ENCODE measurements around the gene MACROD2.

Gene MACROD2

DNA sequence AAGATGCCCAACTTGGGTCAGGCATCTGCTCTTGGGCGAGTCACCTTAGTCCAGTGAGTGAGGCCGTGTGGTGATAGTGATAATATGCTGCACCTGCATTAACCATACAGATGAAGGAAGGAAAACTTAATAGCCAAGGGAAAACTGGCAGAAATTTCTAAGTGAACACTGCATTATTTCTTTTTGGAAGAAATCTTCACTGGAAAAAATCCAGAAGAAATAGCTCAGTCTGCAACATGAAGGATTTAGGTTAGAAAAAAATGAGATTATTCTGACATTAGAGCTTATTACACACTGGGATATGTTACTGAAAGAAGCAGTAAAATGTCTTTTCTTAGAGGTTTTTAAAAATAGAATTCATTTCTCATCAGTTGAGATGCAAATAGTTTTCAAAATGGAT lies 1630.7 kb downstream of the MACROD2 start:
- DNase-seq: no peak

DNA sequence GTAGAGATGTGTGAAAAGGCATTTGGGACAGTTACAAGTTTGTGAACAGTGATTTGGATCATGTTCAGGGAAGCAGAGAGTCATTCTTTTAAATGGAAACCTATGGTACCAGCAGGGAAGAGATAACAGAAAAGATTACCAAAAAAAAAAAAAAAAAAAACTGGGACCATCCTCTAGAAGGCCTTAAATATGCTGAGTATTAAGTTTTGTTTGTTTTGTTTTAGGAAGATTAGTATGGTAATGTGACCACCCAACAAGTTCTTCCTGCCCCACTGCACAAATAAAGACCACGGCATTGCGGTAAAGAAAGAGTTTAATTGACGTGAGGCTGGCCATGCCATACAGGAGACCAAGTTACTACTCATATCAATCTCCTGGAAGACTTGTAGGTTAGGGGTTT lies 1631.8 kb downstream of the MACROD2 start:
- DNase-seq: no peak

DNA sequence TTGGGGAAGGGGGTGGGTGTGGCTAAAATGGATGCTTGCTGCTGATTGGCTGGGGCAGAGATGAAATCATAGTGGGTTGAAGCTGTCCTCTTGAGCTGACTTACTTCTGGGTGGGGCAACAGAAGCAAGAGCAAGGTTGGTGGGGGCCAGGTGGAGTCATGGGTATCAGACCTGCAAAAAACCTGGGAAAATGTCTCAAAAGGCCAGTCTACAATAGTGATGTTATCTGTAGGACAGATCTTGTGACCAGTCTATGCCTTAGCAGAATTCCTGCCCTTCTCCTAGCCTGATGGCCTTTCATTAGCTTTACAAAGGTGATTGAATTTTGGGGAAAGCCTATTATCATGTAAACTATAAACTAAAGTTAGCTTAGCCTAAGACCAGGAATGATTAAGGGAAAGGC lies 1632.2 kb downstream of the MACROD2 start:
- no peak for DNase-seq

DNA sequence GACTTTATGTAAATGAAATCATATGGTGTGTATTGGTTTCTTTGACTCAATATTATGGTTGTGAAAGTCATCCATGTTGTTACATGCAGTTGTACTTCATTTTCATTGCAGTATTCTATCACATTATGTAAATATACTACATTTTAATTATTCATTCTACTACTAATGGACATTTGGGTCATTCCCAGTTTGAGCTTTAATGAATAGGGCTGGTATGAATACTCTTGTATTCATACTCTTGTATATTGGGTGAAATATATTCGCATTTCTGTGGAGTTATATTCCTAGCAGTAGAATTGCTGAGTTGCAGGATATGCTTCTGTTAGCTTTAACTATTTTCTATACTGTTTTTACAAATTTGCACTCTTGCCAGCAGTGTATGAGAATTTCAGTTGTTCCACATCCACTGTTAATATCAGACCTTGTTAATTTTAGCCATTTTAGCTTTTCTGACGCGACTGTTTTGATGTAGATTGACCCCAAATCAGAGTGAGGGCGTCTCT lies 1633.6 kb downstream of the MACROD2 start:
- DNase-seq: no peak

DNA sequence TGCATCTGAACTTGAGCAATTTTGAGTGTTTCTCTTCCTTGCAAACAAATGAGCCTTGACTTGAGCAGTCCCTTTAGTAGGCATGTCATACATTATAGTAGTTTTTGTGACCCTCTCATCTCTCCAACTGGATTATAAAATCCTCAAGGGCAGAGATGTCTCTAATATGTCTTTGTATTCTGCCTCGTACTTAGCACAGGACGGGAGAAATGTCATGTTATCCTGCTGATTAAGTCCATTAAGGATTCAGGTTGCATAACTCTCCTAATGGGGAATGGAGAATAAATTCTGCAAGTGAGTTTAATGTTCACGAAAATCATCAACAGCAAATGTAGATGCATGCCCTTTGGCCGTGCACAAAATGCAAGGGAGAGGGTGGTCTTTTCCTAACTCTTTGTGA lies 1635.0 kb downstream of the MACROD2 start:
- no peak for DNase-seq

DNA sequence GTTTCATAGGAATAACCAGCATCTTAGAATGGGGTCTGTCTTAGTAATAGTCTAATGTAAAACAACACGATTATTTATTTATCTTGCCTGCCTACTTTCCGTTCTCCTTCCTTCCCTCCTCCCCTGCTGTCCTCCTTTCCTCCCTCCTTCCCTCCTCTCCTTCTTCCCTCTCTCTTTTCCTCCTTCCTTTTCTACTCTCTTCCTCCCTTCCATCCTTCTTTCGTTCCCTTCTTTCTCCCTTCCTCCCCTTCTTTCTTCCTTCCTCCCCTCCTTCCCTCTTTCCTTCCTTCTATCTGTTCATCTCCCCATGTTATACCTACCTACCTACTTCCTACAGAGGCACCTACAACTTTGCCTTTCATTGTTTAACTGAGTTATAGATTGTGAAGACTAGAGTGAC lies 1637.4 kb downstream of the MACROD2 start:
- DNase-seq: no peak

DNA sequence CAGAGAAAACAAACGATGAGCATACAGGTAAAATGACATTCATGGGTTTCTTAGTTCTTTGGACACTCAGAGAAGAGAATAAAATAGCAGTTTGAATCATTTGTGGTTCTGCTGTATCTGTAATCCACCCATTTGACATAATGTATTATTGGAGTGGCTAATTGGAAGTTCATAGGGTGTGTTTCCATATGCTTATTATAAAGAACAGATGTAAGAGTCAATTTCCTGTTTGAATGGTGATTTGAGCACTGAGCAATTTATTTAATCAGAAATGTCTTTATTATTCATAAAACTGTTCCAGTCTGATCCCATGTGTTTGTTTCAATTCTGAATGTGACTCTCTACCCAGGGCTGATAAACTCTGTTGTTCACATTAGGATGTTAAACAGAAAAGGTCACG lies 1638.8 kb downstream of the MACROD2 start:
- DNase-seq: no peak

DNA sequence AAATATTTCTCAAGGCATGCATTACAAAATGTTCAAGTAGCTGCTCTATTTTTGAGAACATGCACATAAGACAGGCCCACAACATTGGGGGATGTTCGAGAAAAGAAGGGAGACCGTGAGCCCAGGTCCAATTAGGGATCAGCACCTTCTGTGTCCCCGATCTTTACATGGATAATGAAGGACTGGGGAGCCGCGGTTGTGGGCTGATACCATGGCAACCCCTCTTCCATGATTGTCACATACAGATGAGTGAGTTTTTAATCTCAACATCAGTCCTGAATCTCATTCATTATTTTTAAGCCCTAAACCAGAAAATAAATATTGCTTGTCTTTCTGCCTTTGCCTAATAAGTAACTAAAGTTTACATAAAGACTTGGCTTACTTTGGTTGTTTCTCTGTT lies 1642.2 kb downstream of the MACROD2 start:
- no peak for DNase-seq

DNA sequence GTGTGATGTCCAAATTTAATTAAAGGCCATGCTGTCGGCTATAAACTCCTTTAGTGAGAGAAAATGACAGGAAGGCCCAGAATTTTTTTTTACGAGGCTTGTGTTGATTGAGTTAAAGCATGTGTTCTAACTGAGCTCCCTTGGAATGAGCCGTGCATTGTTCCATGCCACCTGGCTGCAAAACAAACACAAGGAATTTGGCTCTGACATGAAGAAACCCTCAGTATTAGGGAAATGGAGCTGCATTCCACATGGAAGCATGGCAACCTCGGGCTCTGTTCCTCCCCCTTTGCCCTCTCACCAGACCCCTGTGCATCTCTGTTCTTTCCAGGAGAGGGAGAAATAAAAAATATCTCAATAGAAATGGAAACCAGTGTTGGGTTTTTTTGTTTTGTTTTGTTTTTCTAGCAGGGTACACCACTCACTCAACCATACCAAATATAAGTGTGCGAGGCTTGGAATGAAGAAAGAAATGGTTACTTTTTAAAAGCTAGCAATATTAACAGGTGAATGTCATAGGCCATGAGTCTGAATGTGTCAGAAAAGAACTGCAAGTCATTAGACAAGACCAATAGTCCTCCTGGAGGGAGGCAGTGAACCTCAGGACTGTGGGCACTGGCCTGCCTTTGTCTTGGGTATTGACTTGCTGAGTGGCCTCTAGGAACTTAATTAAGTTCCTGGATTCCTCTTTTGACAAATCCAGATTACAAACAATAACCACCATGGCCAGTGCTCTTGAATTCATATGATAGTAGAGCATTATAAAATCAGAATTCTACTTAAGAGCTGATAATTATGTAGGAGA lies 1642.8 kb downstream of the MACROD2 start:
- no peak for DNase-seq

DNA sequence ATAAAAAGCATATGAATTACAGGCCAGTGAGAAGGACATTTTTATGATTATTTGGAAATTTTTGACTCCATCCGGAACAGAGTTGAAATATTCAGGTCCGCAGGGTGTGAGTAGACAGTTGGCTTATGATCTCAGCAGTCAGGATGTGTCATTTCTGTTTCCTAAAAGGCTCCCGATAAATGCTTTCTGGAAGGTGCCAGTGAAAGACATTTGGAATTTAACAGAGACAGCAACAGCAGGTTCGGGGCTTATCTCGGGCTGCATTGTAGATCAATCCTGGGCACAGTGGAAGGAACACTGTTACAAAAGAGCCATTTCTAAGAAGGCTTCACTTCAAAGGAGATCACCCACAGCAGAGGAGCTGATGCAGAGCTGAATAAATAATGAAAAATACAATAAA lies 1643.5 kb downstream of the MACROD2 start:
- no peak for DNase-seq

DNA sequence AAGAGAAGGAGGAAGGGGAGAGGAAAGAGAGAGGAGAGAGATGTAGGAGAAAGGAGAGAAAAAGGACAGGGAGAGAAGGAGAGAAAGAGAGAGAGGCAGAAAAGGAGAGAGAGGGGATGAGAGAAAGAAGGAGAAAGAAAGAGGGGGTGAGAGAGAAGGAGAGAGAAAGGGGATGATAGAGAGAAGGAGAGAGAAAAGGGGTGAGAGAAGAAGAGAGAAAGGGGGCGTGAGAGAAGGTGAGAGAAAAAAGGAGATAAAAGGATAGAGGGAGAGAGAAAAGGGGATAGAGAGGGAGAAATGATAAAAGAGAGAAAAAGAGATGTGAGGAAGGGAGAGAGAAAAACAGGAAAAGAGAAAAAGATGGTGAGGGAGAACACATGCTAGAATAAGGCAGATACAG lies 1644.5 kb downstream of the MACROD2 start:
- DNase-seq: no peak

DNA sequence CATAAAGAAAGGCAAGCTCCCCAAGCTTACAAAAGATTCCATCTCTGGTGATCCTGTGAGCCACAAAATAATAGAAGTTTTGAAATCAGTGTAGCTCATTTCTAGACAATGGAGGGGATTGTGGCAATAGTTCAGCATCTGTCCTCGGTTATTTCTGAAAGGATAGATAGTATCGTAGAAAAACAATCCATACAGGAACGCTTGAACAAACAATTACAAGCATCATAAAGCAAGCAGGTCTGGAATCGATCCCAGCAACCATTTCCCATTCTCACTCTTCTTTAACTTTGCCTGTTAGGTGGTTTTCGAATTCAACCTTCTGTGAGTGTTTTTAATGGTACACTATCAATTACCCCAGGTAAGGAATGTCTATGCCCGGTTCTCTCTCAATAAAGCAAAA lies 1646.8 kb downstream of the MACROD2 start:
- no peak for DNase-seq

DNA sequence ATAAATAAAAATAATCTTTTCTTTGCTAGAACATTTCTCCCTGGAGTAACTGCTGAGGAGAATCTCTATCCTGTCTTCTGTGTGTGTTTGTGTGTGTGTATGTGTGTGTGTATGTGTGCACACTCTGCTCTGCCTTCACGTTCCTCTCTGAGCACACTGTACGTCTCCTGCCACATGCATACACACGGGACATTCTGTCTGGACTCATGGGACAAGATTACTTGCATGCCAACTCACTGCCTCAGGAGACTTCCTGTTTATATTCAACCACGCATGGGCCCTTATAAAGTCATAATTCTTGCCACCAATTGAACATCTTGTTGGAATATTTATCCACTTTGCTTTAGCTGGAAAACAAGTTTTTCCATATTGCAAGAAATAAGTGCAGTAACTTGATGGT lies 1647.4 kb downstream of the MACROD2 start:
- DNase-seq: no peak

DNA sequence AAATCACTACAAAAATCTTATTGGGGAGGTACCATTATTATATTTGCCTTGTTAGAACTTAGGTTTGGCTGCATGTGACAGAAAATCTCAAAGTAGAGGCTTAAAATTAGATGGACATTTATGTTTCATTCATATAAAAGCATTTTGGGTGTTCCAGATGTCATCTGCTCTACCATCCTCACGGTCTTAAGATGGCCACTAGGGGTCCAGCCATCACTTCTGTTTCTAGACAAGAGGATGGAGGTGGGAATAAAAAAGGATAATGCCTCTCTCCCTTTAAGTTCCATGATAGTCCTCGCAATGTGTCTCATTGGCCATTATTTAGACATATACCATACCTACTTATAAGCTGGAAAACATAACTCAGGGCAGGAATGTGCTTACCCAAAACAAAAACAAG lies 1648.4 kb downstream of the MACROD2 start:
- no peak for DNase-seq

DNA sequence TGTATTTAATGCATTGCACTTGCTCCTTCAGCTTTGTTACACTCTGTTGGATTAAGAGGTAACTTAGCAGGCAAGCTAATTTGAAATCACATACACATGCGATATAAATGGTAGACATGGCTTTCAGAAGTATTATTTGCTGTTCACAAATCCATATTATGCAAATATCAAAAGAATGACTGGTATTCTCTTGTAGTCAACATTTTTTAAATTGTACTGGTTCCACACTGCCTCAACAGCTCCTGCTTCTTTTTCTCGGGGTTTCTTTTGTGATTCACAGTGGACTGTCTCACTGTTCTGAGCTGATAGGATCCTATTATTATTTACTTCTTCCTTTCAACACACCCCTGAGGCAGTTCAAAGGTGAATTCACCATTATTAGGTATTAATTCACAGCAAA lies 1650.5 kb downstream of the MACROD2 start:
- DNase-seq: no peak

DNA sequence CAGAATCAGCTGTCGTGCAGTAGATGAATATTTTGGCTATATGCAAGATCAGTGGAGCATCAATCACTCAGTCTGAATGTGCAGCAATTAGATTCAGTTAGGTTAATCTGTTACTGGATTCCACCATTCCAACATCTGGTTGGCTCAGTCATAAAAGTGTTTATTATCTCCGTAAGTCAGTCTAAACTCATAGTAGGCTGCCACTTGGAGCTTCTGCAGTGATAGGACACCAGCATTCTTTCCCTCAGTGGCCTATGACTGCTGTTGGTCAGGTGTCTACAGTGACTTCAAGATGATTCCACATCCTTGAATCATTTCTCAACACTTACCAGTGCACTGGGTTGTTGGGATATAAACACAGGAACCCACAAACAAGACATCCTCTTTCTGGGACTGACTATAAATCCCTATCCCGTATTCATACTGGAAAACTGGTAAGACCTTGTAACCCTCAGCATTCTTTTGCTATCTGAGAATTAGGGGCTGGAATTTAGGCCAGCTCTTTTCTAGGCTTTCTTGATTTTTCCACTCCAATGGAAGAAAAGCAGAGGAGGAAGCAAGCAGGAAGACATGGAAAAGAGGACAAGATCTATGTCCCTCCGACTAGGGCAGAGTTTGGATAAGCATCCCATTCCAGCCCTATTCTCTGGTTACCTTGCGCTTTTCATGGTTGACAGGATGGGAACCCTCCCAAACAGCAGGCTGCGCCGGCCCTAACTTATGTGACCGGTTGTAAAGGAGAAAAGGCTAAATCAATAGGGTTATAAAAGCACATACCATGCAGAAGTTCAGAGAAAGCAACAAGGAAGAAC lies 1658.3 kb downstream of the MACROD2 start:
- DNase-seq: no peak

DNA sequence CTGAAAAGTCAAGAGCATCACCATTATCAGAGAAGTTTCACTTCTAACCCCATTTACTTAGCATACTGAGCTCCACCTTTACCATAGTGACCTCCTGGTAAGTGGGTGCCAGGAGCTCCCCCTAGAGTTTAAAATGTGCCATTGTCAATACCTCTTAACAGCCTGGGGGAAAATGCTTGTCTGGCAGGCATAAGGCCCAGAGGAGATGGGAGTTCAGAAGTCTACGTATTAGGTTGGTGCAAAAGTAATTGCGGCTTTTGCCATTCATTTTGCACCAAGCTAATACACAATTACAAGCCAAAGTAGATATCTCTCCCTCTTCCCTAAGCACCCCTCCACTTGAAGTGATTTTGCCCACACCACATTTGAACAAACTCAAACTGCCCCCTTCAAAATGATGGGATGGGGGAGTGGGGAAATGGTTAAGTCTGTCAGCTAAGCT lies 1658.9 kb downstream of the MACROD2 start:
- no peak for DNase-seq

DNA sequence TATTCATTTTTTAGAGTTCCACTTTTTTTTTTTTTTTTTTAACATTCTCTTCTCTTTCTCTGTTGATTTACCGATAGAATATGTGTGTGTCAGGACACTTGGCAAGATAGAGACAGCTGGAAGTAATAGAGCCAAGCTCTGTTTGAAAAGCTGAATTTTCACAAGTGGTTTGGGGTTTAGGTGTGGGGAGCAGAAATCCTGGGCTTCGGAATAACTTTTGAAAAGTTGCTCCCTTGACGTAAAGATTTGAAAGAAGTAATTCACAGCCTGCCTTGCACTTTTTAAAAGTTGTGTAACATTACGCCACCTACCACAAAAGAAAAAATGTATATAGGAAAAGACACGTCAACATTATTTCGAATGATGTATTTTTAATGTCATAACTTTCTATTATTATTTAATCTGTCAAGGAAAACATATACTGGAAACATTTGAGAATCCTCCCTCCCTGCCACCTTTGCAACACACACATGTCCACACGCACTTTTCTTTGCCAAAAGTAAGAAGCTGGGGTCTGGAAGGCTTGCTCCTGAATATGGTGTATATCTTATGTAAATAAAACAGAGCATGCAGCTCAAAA lies 1660.1 kb downstream of the MACROD2 start:
- DNase-seq: no peak

DNA sequence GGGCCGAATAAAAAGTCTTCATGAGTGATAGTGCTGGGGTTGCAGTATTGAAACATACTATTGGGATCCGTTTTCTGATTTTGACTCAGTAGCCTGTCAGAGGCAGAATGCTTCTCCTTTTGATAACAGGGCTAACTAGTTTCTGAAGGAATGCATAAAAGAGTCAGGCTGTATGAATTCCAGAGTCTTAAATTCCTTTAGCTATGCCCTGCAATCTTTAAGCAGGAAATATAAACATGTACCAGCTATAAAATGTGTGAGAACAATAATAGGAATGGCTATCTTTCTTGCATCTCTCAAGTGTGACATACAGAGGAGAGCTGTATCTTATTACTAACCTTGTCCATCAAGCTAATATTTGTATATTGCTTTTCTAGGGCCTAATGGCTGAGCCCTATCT lies 1660.8 kb downstream of the MACROD2 start:
- no peak for DNase-seq

DNA sequence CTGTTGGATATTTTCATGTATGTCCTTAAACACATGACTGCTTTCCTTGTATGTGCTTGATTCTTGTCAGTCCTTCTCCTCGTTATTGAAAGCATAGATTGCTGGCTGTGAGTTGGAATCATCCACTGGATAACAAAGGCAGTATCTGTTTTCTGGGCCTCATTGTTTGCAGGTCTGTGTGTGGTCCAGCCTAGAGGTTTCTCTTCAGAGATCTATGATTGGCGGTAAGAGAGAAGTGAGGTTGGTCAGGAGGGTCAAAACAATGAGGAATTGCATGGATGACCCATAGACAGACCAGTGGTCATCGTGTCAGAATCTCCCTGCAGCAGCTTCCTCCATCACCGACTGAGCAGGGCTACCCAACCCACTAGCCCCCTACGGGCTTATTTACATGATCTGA lies 1663.0 kb downstream of the MACROD2 start:
- DNase-seq: no peak

DNA sequence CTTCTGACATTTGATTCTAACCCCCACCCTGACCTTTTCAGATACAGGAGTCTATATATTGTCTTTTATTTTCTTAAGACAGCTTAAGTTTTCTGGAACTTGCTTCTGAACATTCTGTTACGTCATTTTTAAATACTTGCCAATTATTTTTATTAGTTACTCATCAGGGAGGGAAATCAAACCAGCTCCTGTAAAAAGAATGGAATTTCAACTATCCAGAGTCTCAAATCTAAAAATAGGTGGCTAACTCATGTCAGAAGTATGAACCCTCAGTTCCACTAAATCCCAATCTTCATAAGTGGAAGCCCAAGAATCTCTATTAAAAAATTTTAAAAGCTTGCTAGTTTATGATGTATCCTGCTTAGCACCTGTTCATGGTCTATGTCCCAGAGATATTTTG lies 1677.9 kb downstream of the MACROD2 start:
- no peak for DNase-seq

DNA sequence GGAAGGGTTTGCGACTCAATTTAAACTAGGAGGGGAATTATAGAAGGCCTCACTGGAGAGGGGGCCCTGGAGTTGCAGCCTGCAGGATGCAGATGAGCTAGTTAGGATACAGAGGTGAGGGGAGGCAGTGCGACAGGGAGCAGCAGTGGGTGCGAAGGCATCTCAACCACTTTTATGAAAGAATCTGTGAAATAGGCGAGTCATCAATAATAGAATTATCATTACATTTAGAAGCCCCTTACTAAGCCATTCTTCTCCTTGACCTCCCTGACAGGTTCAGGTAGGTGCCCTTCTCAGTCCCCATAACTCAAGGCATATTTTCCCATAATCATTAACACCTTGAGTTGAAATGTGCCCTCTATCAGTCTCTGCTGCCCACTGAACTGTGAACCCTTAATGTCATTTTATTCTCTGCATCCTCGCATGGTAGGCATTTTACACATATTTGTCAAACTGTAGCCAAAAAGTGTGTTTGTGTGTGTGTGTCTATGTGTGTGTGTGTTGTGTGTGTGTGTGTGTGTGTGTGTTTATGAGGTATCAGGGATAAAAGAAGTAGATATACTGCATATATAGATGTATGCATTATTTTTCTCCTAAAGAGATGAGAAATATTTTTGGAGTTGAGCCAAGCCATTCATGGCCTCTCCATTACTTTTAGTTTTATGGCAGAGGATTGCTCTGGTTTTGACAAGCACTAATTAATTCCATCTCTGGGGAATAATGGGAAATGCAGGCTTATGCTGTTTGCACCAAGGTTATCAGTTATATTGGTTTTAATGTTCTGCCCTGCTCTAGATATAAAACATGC lies 1679.1 kb downstream of the MACROD2 start:
- no peak for DNase-seq

DNA sequence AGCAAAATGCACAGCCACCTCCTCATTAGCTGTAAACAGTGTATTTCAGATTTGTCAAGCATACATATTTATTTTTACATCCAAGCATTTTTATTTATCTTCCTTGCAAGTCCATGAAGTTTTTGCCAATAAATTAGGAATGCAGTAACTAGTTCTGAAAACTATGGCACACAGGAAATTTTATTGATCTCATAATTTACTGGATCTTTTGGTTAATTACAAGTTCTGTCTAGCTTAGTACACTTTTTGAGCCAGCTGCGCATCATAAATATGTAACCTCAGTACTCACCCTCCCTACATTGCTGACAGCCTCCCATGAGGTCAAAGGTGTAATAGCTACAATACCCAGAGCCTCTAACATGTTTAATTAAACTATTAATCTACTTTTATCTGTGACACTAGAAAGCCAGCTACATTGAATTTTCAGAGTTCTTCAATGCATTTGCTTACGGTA lies 1679.8 kb downstream of the MACROD2 start:
- DNase-seq: no peak

Measured in right forelimb (tissue), 1 donor.